ENCODE data around the gene KDM4B. TPM values are rescaled to one million over a fixed set of nuclear protein-coding genes. Genes with fewer than 3 reads are reported as not detected.

The KDM4B gene
- total and polyA plus RNA-seq, 9 of the 15 experiments (the other 6 are each of a cell fraction or from before 2014, with no cell fraction given) = 0.21 to 29.9 (median 7.3) TPM

DNA sequence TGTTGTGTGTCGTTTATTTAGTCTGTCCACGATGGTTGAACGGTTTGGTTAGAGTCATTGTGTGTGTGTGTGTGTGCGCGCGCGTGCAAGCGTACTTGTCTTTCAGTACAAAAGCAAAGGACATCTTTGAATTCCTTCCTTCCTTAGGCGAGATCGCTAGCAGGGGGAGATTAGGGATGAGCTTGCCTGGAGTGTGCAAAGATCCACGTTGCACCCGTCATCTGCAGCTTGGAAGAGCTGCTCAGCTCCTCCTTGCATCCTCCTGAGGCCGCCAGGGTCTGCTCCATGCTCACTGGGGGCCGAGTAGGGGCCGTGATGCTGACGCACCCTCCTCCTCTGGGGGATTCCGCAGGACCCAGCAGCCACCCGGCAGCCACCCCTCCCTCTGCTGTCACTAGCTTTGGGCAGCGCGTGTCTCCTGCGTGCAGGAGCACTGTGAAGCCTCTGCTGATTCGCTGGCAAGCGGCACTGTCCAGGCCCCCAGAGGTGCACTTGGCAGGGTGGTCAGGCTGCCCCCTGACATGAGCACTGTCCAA is 137.3 kb downstream of the KDM4B start:
- CTCF ChIA-PET (ENCODE audit: low intra/inter-chr PET ratio) = no interaction called here

More for the DNA sequence above, 137.3 kb downstream of the KDM4B start:
- H3K9me1 ChIP-seq (ENCODE audit: control insufficient read depth, insufficient read depth, low read length) = no peaks in the 10 kb centered on the region
- FAIRE-seq = no peak
- whole genome bisulfite sequencing (ENCODE audit: insufficient coverage, low coverage, missing lambda C conversion rate) = 89% methylated on average over 16 of the region's 23 CpGs
- no peak for ATAC-seq
- no peak overlapping the region for H2AFZ ChIP-seq (ENCODE audit: low read depth, low read length)
- no peak overlapping the region; a peak in 1 of 4 replicates for H3K9ac ChIP-seq (ENCODE audit: insufficient read depth in 1 of 2, low read depth in 2 of 2, low read length in 2 of 2)
- H3K4me2 ChIP-seq (ENCODE audit: insufficient read depth, low read length) = no peak overlapping the region
- BruUV-seq (replicated peaks) = no TSS peak
- no peaks in the 10 kb centered on the region for H3K27me3 ChIP-seq (ENCODE audit: control insufficient read depth in 2 of 2, insufficient read depth in 2 of 2, low read length in 2 of 2)
- no peaks in the 10 kb centered on the region for H3K79me2 ChIP-seq (ENCODE audit: control insufficient read depth, insufficient read depth, low read length)
- H3K9me3 ChIP-seq (replicated peaks; ENCODE audit: control insufficient read depth, insufficient read depth, low read depth, low read length) = no peaks in the 10 kb centered on the region
- POLR2A ChIA-PET = interaction anchor here (0.5 to 1.8 kb wide), 3 partner anchors 9 to 37 kb away, joined by 3 to 7 read pairs (median 6); no protein-coding TSS in a partner anchor
- 0 out of 2 replicates have a peak, but pooled peaks cover 6% of the 10 kb centered on the region for H4K20me1 ChIP-seq (replicated peaks; ENCODE audit: control insufficient read depth, insufficient read depth, low read length)
- H3K4me3 ChIP-seq = no peak overlapping the region
- TF ChIP-seq, protein P1, sequence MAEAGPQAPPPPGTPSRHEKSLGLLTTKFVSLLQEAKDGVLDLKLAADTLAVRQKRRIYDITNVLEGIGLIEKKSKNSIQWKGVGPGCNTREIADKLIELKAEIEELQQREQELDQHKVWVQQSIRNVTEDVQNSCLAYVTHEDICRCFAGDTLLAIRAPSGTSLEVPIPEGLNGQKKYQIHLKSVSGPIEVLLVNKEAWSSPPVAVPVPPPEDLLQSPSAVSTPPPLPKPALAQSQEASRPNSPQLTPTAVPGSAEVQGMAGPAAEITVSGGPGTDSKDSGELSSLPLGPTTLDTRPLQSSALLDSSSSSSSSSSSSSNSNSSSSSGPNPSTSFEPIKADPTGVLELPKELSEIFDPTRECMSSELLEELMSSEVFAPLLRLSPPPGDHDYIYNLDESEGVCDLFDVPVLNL (CRISPR knock-in tag; IDR thresholded peaks at IDR 0.05; ENCODE audit: low read depth) = no peak
- TF ChIP-seq, protein P2, sequence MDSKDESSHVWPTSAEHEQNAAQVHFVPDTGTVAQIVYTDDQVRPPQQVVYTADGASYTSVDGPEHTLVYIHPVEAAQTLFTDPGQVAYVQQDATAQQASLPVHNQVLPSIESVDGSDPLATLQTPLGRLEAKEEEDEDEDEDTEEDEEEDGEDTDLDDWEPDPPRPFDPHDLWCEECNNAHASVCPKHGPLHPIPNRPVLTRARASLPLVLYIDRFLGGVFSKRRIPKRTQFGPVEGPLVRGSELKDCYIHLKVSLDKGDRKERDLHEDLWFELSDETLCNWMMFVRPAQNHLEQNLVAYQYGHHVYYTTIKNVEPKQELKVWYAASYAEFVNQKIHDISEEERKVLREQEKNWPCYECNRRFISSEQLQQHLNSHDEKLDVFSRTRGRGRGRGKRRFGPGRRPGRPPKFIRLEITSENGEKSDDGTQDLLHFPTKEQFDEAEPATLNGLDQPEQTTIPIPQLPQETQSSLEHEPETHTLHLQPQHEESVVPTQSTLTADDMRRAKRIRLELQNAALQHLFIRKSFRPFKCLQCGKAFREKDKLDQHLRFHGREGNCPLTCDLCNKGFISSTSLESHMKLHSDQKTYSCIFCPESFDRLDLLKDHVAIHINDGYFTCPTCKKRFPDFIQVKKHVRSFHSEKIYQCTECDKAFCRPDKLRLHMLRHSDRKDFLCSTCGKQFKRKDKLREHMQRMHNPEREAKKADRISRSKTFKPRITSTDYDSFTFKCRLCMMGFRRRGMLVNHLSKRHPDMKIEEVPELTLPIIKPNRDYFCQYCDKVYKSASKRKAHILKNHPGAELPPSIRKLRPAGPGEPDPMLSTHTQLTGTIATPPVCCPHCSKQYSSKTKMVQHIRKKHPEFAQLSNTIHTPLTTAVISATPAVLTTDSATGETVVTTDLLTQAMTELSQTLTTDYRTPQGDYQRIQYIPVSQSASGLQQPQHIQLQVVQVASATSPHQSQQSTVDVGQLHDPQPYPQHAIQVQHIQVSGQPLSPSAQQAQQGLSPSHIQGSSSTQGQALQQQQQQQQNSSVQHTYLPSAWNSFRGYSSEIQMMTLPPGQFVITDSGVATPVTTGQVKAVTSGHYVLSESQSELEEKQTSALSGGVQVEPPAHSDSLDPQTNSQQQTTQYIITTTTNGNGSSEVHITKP (IDR thresholded peaks at IDR 0.05; ENCODE audit: partially characterized antibody) = no peak
- TF ChIP-seq ZFPM2 (CRISPR knock-in tag; IDR thresholded peaks at IDR 0.05) = no peak
- intact Hi-C loops (cut with micrococcal nuclease) (no loop called here), in situ Hi-C loops (cut with MboI) (no loop called here)
- no peak overlapping the region for H3K27ac ChIP-seq (ENCODE audit: extremely low read depth, low read depth, low read length)
- peaks cover 0 to 32% of the 10 kb centered on the region in 2 experiments; a peak in 2 of 5 replicates for H3K4me1 ChIP-seq (replicated peaks in 1 of 2; ENCODE audit: control insufficient read depth in 2 of 2, insufficient read depth in 2 of 2, low read length in 2 of 2)
- H3K36me3 ChIP-seq (ENCODE audit: control insufficient read depth, insufficient read depth, low read length) = peaks cover 3% of the 10 kb centered on the region; the same call in 1 of the 3 replicates
- DNase-seq (ENCODE audit: extremely low read depth in 1 of 4, low spot score in 3 of 4) = no peak
